Mesenteric fat pad (tissue), 1 donor: Measurements from ENCODE around the gene CTAG2. TPM values are rescaled to one million over a fixed set of nuclear protein-coding genes. Genes with fewer than 3 reads are reported as not detected.

Experiments used
- total RNA-seq: library from RNA; stranded (reverse); fragmentation: NEBNext Ultra II Directional; extraction: Animal tissue kit (Norgen Biotek cat#: 25700); gene quantifications from one replicate; pipeline ENCODE4 v1.2.1, GENCODE V29; 2021
- donor health status: DM: yes; HTN: yes; CAD: no.

The CTAG2 gene
- total RNA-seq, 1 donor from 2014 or later, result not detected

Other genes starting within 250 kb of the CTAG2 start
- gene DNASE1L1, start 244.3 kb downstream of the CTAG2 start, total RNA-seq, result 18.9 TPM
- gene TAFAZZIN, start 242.0 kb downstream of the CTAG2 start, total RNA-seq, result 32.4 TPM
- 72.5 TPM for gene ATP6AP1, start 224.9 kb downstream of the CTAG2 start, total RNA-seq
- 82.6 TPM for gene GDI1, start 216.4 kb downstream of the CTAG2 start, total RNA-seq
- 88.3 TPM for gene FAM50A, start 209.4 kb downstream of the CTAG2 start, total RNA-seq
- gene PLXNA3, start 195.3 kb downstream of the CTAG2 start, total RNA-seq, result 57.2 TPM
- 13.6 TPM for gene LAGE3, start 174.3 kb downstream of the CTAG2 start, total RNA-seq
- 29.1 TPM for gene UBL4A, start 167.0 kb downstream of the CTAG2 start, total RNA-seq
- gene SLC10A3, start 162.9 kb downstream of the CTAG2 start, total RNA-seq, result 30.4 TPM
- 36.5 TPM for gene FAM3A, start 137.3 kb downstream of the CTAG2 start, total RNA-seq
- gene G6PD, start 106.7 kb downstream of the CTAG2 start, total RNA-seq, result 110 TPM
- 29.8 TPM for gene IKBKG, start 106.0 kb downstream of the CTAG2 start, total RNA-seq
- not detected for gene CTAG1A, start 68.4 kb downstream of the CTAG2 start, total RNA-seq
- gene CTAG1B, start 34.3 kb downstream of the CTAG2 start, total RNA-seq, result not detected
- gene GAB3, start 97.5 kb upstream of the CTAG2 start, total RNA-seq, result 13.7 TPM
- gene DKC1, start 109.3 kb upstream of the CTAG2 start, total RNA-seq, result 46.8 TPM
- gene MPP1, start 151.9 kb upstream of the CTAG2 start, total RNA-seq, result 85.1 TPM
- not detected for gene SMIM9, start 181.1 kb upstream of the CTAG2 start, total RNA-seq
- gene F8A1, start 232.8 kb upstream of the CTAG2 start, total RNA-seq, result 32.8 TPM